Heart left ventricle (tissue), 16 donors: ENCODE results near the gene E2F1. TPM values are rescaled to one million over a fixed set of nuclear protein-coding genes. Genes with fewer than 3 reads are reported as not detected.
A peak's percentile ranks its signal among the peaks of the same experiment; 100 is the strongest.

Source experiments
- ATAC-seq, 4 donors: fragments of 200-7000 bp; cut with Tn5 transposase; one replicate each; pipeline ENCODE4 v1.9.1; 2020 to 2022; ENCODE audit warnings: moderate library complexity in 4 of 4, mild to moderate bottlenecking in 3 of 4, moderate number of reproducible peaks in 1 of 4
- DNase-seq, 5 donors: peaks; one replicate each; pipeline ENCODE4 v3.0.0-alpha.2; 2020
- H3K27ac ChIP-seq, 12 donors: fragments of 200-600 bp; sonication (generic) in 4 of 12; one replicate each; pipeline versions ENCODE4 v1.5.0 to v1.8.0; 2016 to 2022; ENCODE audit warnings: mild to moderate bottlenecking in 2 of 12
- H3K27me3 ChIP-seq, 9 donors: fragments of 200-600 bp; sonication (generic) in 2 of 9; one replicate each; pipeline versions ENCODE4 v1.5.1 to v1.8.0; 2016 to 2022; ENCODE audit warnings: mild to moderate bottlenecking in 3 of 9
- H3K36me3 ChIP-seq, 9 donors: fragments of 200-600 bp; sonication (generic) in 2 of 9; one replicate each; pipeline versions ENCODE4 v1.5.0 to v1.8.0; 2018 to 2022; ENCODE audit warnings: mild to moderate bottlenecking in 2 of 9
- H3K4me1 ChIP-seq, 12 donors: fragments of 200-600 bp; sonication (generic) in 4 of 12; one replicate each; pipeline versions ENCODE4 v1.5.0 to v1.8.0; 2016 to 2022; ENCODE audit warnings: mild to moderate bottlenecking in 3 of 12
- H3K4me3 ChIP-seq, 12 donors: fragments of 200-600 bp; sonication (generic) in 4 of 12; one replicate each; pipeline versions ENCODE4 v1.5.0 to v1.8.0; 2017 to 2022; ENCODE audit warnings: mild to moderate bottlenecking in 9 of 12, moderate library complexity in 4 of 12
- H3K9me3 ChIP-seq, 12 donors: fragments of 200-600 bp; sonication (generic) in 4 of 12; one replicate each; pipeline versions ENCODE4 v1.5.0 to v1.8.0; 2016 to 2022; ENCODE audit warnings: mild to moderate bottlenecking in 1 of 12
- POLR2A ChIP-seq, 2 donors: fragments of 450-650 bp; IDR thresholded peaks; one replicate each; pipeline ENCODE4 v1.6.1; 2017; ENCODE audit warnings: antibody characterized with exemption in 2 of 2, mild to moderate bottlenecking in 2 of 2, moderate library complexity in 2 of 2
- WGBS, 4 donors: extraction: QIAGEN DNeasy Blood & Tissue Kit in 2 of 4; methylation state at CpG; one replicate each; pipeline versions ENCODE4 v1.1.5 to v1.1.7; 2013 to 2018; 5-methylcytosine and 5-hydroxymethylcytosine counted together
- intact Hi-C, 10 donors: fragments of 100-400 bp; cut with DNase I; formaldehyde crosslinking; loops; one replicate each; pipeline versions ENCODE4 v1.11.1 to v1.14.2; 2022
- polyA plus RNA-seq, 2 donors: library from polyadenylated mRNA; stranded (reverse); fragments of 200-250 nt; gene quantifications; one replicate each; pipeline ENCODE4 v1.2.3, GENCODE V29; 2013
- total RNA-seq, 9 donors: library from RNA; depleted of rRNA in 2 of 9; stranded (reverse); fragments of >200 nt in 2 of 9; fragmentation: NEBNext Ultra II Directional in 3 of 9; extraction: Animal tissue kit (Norgen Biotek cat#: 25700) in 3 of 9; gene quantifications; one replicate each; pipeline versions ENCODE4 v1.1.0 to v1.2.4, GENCODE V29; 2016 to 2023
- TF ChIP-seq, protein P1 (sequence below), 12 donors: fragments of 200-600 bp; sonication (generic) in 4 of 12; IDR thresholded peaks; one replicate each; pipeline versions ENCODE4 v1.5.0 to v1.8.0; 2018 to 2022; ENCODE audit warnings: antibody characterized with exemption in 12 of 12, mild to moderate bottlenecking in 5 of 12
- donor health status: ischemic (EF 13 %, LVEDD 7.1; RV severe dilation, severe dysfunction).
- donor health status: healthy with polysubstance abuse.
- donor health status: DM: no; HTN: yes; CAD: no.
- donor health status: DM: no; HTN: no; CAD: no.
- donor health status: ischemic (EF 25% LVEDD 6.9; RV normal size, moderate dysfunction).
- donor health status: ischemic (EF 25% LVEDD 5.7; RV mildly dilated, moderate dysfunction).
- donor health status: healthy.
- donor health status: DM: yes; HTN: yes; CAD: no.
- donor health status: ischemic (EF 35%, LVEDD 5.7; RV mildly dilated, moderate dysfunction).
- donor health status: nonischemic (EF 11% LVEDD 7.7; RV severe dilation, severe dysfunction).
- donor health status: DM: yes; HTN: yes; CAD: no.
- donor health status: PGD.
- donor health status: ischemic (EF 29% LVEDD 5.4; RV normal size, mild dysfunction).
- donor health status: nonischemic (EF 23%, LVEDD 6.1; RV moderate dilation, normal function).

The E2F1 gene
- total and polyA plus RNA-seq, 11 donors = 0.32 to 6.4 (median 1.1) TPM

DNA sequence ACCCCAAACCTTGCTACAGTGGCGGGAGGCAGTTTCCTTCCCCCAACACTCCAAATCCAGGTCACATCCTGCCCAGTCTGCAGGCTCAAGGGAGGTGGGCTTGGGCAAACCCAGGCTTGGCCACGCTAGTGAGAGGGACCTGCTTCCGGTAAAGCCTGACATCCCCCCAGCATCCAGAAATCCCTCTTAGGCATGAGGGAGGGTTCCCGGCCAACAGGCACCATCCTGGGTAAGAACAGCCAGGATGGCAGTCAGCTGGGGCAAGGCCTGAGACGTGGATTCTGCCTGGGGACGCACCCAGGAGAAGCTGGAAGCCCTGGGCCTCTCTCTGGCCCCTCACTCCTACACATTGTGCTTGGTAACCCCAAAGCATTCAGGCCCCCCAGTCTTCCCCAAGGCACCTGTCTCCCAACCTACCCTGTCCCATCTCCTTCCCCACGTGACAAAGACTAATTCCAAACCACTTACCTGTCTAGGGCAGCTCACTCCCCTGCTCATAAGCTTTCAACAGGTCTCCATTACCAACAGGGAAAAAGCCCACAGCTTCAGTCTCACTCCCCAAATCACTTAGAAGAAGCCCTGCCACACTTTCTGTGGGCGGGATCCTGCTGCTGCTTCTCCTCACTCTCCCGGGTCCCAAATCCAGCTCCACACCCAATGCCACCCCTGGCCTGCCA is 22.0 kb downstream of the E2F1 start:
- peaks cover 3 to 52% (median 35%) of the 10 kb centered on the region in 12 donors for H3K4me1 ChIP-seq
- DNase-seq (peak in 1 of 5 donors; percentile 49), ATAC-seq (no peak)
- intact Hi-C loops = loop anchor here in 1 of 10 donors (5.0 kb wide), 1 partner anchor 262 kb away; the partner anchor contains the start of gene CDK5RAP1
- H3K9me3 ChIP-seq = no peaks in the 10 kb centered on the region
- no peaks in the 10 kb centered on the region for H3K27me3 ChIP-seq
- peaks cover 0 to 23% (median 13%) of the 10 kb centered on the region in 9 donors for H3K36me3 ChIP-seq
- peak overlapping the region; percentile 56 to 90 (median 69) for H3K4me3 ChIP-seq
- TF ChIP-seq, protein P1, sequence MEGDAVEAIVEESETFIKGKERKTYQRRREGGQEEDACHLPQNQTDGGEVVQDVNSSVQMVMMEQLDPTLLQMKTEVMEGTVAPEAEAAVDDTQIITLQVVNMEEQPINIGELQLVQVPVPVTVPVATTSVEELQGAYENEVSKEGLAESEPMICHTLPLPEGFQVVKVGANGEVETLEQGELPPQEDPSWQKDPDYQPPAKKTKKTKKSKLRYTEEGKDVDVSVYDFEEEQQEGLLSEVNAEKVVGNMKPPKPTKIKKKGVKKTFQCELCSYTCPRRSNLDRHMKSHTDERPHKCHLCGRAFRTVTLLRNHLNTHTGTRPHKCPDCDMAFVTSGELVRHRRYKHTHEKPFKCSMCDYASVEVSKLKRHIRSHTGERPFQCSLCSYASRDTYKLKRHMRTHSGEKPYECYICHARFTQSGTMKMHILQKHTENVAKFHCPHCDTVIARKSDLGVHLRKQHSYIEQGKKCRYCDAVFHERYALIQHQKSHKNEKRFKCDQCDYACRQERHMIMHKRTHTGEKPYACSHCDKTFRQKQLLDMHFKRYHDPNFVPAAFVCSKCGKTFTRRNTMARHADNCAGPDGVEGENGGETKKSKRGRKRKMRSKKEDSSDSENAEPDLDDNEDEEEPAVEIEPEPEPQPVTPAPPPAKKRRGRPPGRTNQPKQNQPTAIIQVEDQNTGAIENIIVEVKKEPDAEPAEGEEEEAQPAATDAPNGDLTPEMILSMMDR (IDR thresholded peaks at IDR 0.05) = no peak
- TF ChIP-seq POLR2A (IDR thresholded peaks at IDR 0.05) = no peak
- peak overlapping the region in 11 of 12 donors; percentile 75 to 95 (median 83) for H3K27ac ChIP-seq
- 37 to 53% (median 49%) methylated on average over 9 of the region's 9 CpGs for WGBS, 4 donors

GRCh38 chr20:33663161-33664084 is 22.8 kb downstream of the E2F1 start:
- H3K27ac ChIP-seq = peak overlapping the region; percentile 34 to 95 (median 83)
- H3K9me3 ChIP-seq = no peaks in the 10 kb centered on the region
- DNase-seq (peak; percentile 84 to 93 (median 88)), ATAC-seq (peak in 3 of 4 donors; percentile 66 to 69 (median 67))
- H3K36me3 ChIP-seq = peaks cover 0 to 20% (median 10%) of the 10 kb centered on the region in 9 donors
- H3K4me1 ChIP-seq = peaks cover 3 to 49% (median 34%) of the 10 kb centered on the region in 12 donors
- no peaks in the 10 kb centered on the region for H3K27me3 ChIP-seq
- TF ChIP-seq, protein P1 (IDR thresholded peaks at IDR 0.05) = peak in 1 of 12 donors; percentile 6
- peak in 1 of 2 donors; percentile 63 for TF ChIP-seq POLR2A (IDR thresholded peaks at IDR 0.05)
- WGBS, 4 donors = 1 to 2% (median 1%) methylated on average over 50 to 84 of the region's 84 CpGs
- peak overlapping the region; percentile 56 to 90 (median 69) for H3K4me3 ChIP-seq
- intact Hi-C loops = loop anchor here in 1 of 10 donors (5.0 kb wide), 1 partner anchor 261 kb away; the partner anchor contains the start of gene CDK5RAP1

GRCh38 chr20:33662172-33662571 is 24.0 kb downstream of the E2F1 start, which contains the start of gene C20orf144:
C20orf144 (plus strand) TSS chr20:33662327; CDS start chr20:33662346, 19 bp downstream.
- H3K9me3 ChIP-seq = no peaks in the 10 kb centered on the region
- peaks cover 0 to 33% (median 12%) of the 10 kb centered on the region in 9 donors for H3K36me3 ChIP-seq
- H3K27ac ChIP-seq = peak within 1 kb of the TSS; percentile 34 to 95 (median 83)
- H3K27me3 ChIP-seq = no peaks in the 10 kb centered on the region
- no peak for DNase-seq
- H3K4me1 ChIP-seq = peaks cover 0 to 37% (median 22%) of the 10 kb centered on the region in 12 donors
- no peak for ATAC-seq
- TF ChIP-seq, protein P1 (IDR thresholded peaks at IDR 0.05) = no peak
- TF ChIP-seq POLR2A (IDR thresholded peaks at IDR 0.05) = no peak
- intact Hi-C loops = loop anchor here in 1 of 10 donors (5.0 kb wide), 1 partner anchor 260 kb away; the partner anchor contains the start of gene CDK5RAP1
- WGBS, 4 donors = 92 to 95% (median 93%) methylated on average over 10 of the region's 10 CpGs
- H3K4me3 ChIP-seq = peak within 1 kb of the TSS; percentile 56 to 90 (median 69)
